BJ (cell line): ENCODE measurements around the gene RECK. TPM values are rescaled to one million over a fixed set of nuclear protein-coding genes. Genes with fewer than 3 reads are reported as not detected.
A peak's percentile ranks its signal among the peaks of the same experiment; 100 is the strongest.

Experiments used
- CTCF ChIA-PET: fragments of 350-600 bp; formaldehyde crosslinking; extraction: SDS; loops from one replicate; lab custom pipeline; 2021; ENCODE audit warnings: antibody characterized with exemption, inconsistent platforms; lab: Yijun Ruan, JAX
- POLR2A ChIA-PET: fragments of 300-600 bp; sonication (Branson Sonifier 250); formaldehyde crosslinking; extraction: SDS; loops from one replicate; lab custom pipeline; 2021; ENCODE audit warnings: antibody characterized with exemption; lab: Charles Lee
- DNase-seq: peaks from one replicate; pipeline ENCODE4 v3.0.0-alpha.2; 2011; ENCODE audit warnings: low read depth
- H3K27me3 ChIP-seq: 2 replicates; pipeline ENCODE4 v1.6.0; 2011; ENCODE audit warnings: low read length; ENCODE audit not compliant: control insufficient read depth, insufficient read depth
- H3K36me3 ChIP-seq: 2 replicates; pipeline ENCODE4 v1.5.1; 2011; ENCODE audit warnings: low read length; ENCODE audit not compliant: control insufficient read depth, insufficient read depth
- H3K4me3 ChIP-seq: 2 replicates; pipeline ENCODE4 v1.5.1; 2011; ENCODE audit warnings: low read depth, mild to moderate bottlenecking, control low read depth, low read length
- polyA plus RNA-seq: library from polyadenylated mRNA; depleted of rRNA; stranded (reverse); fragments of >200 nt; gene quantifications from 2 replicates; pipeline ENCODE4 v1.2.3, GENCODE V29; 2011
- TF ChIP-seq, protein P1 (sequence below): IDR thresholded peaks from 2 replicates; pipeline ENCODE4 v1.5.1; 2011; ENCODE audit warnings: low read depth, mild to moderate bottlenecking, control low read depth, inconsistent platforms, low read length, moderate library complexity; ENCODE audit not compliant: insufficient read depth

The RECK gene
- polyA plus RNA-seq, 1 experiment = 59.8 TPM

DNA sequence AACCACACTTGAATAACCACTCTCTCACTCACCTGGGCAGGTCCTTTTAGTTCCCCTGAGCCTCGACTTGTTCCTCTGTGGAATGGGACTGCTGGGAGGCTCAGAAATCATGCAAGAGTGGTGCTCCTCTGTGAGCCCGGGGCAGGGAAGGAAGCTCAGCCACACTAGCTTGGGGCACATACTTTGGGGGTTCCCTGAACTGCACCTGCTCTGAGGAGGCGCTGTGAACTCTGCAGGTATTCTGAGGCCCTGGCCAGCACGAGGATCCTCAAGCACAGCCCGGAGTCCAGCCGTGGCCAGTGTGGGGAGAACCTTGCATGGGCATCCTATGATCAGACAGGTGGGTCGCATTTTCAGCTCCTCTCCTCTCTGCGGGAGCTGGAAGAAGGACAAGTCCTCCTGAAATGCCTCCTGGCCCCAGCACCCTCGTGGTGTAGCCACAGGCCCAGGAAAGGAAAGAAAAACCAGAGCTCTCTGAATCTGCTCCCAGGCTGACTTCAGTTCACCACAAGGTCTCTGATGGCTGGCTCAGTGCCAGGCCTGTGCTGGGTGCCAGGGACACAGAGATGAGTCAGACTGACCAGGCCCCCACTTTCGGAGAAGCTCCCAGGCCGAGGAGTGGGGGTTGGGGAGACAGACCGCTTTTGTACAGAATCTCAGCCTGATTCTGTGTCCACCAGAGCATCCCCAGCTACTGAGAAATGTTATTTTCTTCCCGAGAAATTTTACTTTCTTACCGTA lies 111.8 kb downstream of the RECK start:
- CTCF ChIA-PET = interaction anchor here (0.8 to 3.0 kb wide), 8 partner anchors 9 to 245 kb away, joined by 3 to 15 read pairs (median 4); partner anchors contain the start of gene CLTA
- TF ChIP-seq, protein P1, sequence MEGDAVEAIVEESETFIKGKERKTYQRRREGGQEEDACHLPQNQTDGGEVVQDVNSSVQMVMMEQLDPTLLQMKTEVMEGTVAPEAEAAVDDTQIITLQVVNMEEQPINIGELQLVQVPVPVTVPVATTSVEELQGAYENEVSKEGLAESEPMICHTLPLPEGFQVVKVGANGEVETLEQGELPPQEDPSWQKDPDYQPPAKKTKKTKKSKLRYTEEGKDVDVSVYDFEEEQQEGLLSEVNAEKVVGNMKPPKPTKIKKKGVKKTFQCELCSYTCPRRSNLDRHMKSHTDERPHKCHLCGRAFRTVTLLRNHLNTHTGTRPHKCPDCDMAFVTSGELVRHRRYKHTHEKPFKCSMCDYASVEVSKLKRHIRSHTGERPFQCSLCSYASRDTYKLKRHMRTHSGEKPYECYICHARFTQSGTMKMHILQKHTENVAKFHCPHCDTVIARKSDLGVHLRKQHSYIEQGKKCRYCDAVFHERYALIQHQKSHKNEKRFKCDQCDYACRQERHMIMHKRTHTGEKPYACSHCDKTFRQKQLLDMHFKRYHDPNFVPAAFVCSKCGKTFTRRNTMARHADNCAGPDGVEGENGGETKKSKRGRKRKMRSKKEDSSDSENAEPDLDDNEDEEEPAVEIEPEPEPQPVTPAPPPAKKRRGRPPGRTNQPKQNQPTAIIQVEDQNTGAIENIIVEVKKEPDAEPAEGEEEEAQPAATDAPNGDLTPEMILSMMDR = no peak
- H3K36me3 ChIP-seq = no peaks in the 10 kb centered on the region

DNA sequence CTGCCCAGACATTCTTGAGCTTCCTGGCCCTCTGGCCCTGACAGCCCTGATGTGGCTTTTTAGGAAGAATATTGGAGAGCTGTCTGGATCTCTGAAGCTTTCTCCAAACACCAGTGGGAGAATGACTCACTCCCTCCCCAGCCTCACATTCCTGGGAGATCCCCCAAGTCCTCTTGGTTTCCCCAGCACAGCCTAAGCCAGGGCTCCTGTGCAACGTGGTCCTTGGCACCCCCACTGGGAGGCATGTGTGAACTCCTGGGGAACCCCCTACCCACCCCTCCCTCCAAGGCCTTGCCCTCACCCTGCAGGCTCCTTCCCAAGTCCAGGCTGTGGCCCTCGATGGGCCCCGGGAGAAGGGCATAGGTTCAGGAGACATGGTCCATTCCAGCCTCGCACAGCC lies 112.5 kb downstream of the RECK start:
- Histone ChIP-seq H3K27me3 (no peaks in the 10 kb centered on the region), H3K36me3 (no peaks in the 10 kb centered on the region), H3K4me3 (no peak overlapping the region)
- no peak for DNase-seq
- CTCF ChIA-PET = interaction anchor here (0.8 to 3.0 kb wide), 9 partner anchors 9 to 246 kb away, joined by 3 to 15 read pairs (median 5); partner anchors contain the start of gene CLTA
- POLR2A ChIA-PET = interaction anchor here (0.5 to 1.0 kb wide), 3 partner anchors 10 to 34 kb away, joined by 3 to 11 read pairs (median 6); no protein-coding TSS in a partner anchor
- TF ChIP-seq, protein P1 = no peak

More for the DNA sequence above, 111.8 kb downstream of the RECK start:
- no peaks in the 10 kb centered on the region for H3K27me3 ChIP-seq
- H3K4me3 ChIP-seq = no peak overlapping the region
- POLR2A ChIA-PET = interaction anchor here (0.5 to 1.0 kb wide), 4 partner anchors 10 to 119 kb away, joined by 3 to 11 read pairs (median 5); no protein-coding TSS in a partner anchor
- DNase-seq = peak; percentile 79

DNA sequence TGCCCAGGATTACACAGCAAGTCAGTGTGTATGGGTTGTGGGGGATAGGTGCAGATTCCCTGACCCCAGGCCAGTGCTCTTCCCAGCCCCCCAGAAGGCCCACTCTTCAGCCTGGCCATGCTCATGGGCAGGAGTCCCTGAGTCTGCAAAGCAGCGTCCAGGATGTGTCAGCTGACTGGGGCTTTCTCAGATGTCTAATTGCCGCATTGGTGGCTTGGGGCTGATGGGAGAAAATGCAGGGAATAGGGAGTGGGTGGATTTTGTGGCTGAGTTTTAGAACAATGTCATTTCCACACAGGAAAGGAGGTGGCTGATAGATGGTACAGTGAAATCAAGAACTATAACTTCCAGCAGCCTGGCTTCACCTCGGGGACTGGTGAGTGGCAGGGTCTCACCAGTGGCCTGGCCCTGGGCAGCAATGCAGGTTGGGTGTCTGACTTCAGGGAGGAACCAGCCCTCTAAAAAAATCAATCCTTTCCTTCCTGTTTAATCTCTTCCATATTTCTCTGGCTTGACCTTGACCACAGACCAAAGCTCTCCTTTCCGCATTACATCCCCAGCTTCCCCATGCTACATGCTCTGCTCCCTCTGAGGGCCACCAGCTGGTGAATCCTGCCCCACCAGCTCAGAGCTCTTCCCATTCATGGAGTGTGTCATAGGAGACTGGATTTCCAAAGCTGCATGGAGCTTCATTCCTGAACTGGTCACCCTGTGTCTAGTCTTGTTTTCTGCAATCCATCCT lies 114.0 kb downstream of the RECK start:
- DNase-seq = no peak
- ChIA-PET POLR2A (interaction anchor here (0.6 kb wide), 1 partner anchor 13 kb away, joined by 3 read pairs; no protein-coding TSS in a partner anchor), CTCF (interaction anchor here (1.1 to 1.7 kb wide), 4 partner anchors 10 to 32 kb away, joined by 3 to 8 read pairs (median 4); no protein-coding TSS in a partner anchor)
- no peaks in the 10 kb centered on the region for H3K36me3 ChIP-seq
- H3K27me3 ChIP-seq = no peaks in the 10 kb centered on the region
- TF ChIP-seq, protein P1 = no peak
- no peak overlapping the region for H3K4me3 ChIP-seq

DNA sequence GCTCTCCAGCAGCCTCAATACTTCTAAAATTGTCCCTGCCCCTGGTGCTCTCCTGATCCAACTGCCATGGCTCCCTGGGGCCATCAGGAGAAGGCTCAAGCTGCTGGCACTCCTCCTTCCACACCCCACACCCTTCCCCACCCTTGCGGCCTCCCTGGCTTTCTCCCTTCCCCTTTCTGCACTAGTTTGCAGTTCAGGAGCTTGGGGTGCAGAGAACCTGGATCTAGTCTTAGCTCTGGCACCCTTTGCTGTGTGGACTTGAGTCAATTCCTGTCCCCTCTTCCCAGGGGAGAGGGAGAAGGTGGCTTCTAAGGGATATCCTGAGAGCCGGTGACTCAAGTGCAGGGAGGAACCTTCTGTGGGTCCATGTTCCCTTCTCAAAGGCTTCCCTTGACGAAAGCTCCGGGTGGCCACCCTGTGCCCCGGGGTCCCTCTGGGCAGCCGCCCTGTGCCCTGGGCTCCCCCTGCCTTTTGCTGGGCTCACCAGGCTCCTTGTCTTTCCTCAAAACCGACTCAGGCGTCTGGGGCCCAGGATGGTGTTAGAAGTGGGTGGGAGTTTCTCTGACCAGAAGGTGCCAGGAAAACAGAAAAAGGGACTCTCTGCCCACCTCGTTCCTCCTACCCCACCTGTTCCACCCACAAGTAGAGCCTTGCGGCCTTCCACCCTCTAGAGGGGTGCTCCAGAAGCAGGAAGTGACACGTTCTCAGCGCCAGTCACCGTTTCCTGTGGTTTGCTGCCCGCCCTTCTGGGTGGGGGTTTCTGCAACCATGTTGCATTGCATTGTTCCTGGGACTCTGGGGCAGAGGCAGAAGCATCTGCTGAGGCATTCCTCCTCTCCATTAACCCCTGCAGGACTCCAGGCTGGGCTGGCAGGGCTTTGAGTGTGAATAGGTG lies 114.8 kb downstream of the RECK start:
- no peaks in the 10 kb centered on the region for H3K27me3 ChIP-seq
- TF ChIP-seq, protein P1 = no peak
- no peak overlapping the region for H3K4me3 ChIP-seq
- DNase-seq = no peak
- POLR2A ChIA-PET = interaction anchor here (0.6 kb wide), 2 partner anchors 12 to 115 kb away, joined by 3 read pairs; partner anchors contain the start of gene RECK
- CTCF ChIA-PET = interaction anchor here (0.9 to 1.2 kb wide), 3 partner anchors 13 to 15 kb away, joined by 3 to 8 read pairs (median 4); no protein-coding TSS in a partner anchor
- H3K36me3 ChIP-seq = no peaks in the 10 kb centered on the region
